GM21723 (cell line): Measurements from ENCODE around the gene SCAMP5.

Experiments
- ATAC-seq: cut with Tn5 transposase; IDR thresholded peaks from one replicate; pipeline ENCODE4 v1.9.1; 2021; ENCODE audit warnings: mild to moderate bottlenecking, moderate library complexity; ENCODE audit not compliant: unreplicated experiment

SCAMP5 gene

GRCh38 chr15:74995182-74995778 is at the start of gene SCAMP5:
Gene SCAMP5 (plus strand): TSS chr15:74995563. CDS start chr15:75011840, 16,277 bp downstream.
- peak; percentile 70 for ATAC-seq

- no peak for ATAC-seq
Observed at GRCh38 chr15:74950078-74950908, 45.1 kb upstream of the SCAMP5 start.

GRCh38 chr15:74951006-74951405 is 44.4 kb upstream of the SCAMP5 start:
- ATAC-seq, result no peak

- ATAC-seq, result no peak
Observed at GRCh38 chr15:74954515-74954914, 40.8 kb upstream of the SCAMP5 start.

DNA sequence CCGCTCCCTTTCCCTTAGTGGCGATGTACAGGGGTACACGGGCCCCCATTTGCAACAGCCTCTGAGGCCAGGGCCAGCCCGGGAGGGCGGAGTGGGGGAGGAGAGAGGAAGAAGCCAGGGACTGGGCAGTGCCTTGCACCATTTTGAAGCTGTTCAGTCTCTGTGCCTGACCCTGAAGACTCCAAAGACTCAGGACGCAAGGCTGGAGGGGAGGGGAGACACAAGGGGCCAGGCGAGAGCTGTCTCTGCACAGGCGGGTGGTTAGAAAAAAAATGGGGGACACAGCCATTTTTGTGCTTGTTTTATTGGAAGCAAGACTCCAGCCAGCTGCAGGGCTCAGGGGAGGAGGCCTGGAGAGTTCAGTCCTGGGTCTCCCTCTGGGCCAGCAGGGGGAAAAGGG is 40.3 kb upstream of the SCAMP5 start:
- no peak for ATAC-seq

GRCh38 chr15:74955796-74956647 is 39.3 kb upstream of the SCAMP5 start:
- ATAC-seq, result peak; percentile 50

DNA sequence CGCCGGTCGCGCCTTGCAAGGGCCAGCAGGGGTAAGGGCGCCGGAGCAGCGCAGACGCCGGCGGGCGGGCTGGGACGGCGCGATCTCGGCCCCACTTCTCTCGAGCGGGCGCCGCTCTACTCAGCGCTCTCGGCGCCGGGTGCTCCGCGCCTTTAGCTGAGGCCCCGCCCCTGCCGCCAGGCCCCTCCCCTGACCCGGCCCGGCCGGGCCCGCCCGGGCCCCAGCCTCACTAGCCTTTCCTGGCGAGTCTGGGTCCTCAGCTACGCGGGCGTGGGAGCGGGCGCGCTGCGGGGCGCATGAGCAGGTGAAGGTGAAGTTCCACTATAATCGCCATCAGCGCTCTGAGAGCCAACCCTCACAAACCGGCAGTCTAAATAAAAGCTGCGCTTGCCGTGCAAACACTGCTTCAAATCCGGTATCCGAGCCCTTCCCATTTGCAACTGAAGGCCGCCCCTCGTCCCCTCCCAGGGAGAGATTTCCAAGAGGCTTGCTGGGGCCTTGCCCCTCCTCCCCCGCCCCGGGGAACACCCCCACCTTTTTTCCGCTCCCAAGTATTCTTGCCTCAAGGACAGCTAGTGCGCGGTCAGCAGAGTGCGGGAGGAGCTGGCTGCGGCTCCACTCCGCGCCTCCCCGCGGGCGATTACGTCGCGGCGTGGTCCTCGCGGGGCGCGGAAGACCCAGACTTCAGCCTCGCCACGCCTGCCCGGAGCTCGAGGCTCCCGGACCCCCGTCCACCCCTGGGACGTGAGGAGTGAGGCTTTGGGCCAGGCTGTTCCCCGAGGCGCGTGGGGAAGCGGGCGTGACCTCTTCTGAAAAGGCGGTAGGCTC is 38.5 kb upstream of the SCAMP5 start, which contains the start of gene RPP25:
RPP25 (minus strand) TSS at position 125 of the 828 bp plus-strand sequence. CDS start 189 bp downstream, outside the sequence.
- ATAC-seq, result peak; percentile 79

GRCh38 chr15:74957476-74958035 is 37.8 kb upstream of the SCAMP5 start:
- ATAC-seq, result no peak

DNA sequence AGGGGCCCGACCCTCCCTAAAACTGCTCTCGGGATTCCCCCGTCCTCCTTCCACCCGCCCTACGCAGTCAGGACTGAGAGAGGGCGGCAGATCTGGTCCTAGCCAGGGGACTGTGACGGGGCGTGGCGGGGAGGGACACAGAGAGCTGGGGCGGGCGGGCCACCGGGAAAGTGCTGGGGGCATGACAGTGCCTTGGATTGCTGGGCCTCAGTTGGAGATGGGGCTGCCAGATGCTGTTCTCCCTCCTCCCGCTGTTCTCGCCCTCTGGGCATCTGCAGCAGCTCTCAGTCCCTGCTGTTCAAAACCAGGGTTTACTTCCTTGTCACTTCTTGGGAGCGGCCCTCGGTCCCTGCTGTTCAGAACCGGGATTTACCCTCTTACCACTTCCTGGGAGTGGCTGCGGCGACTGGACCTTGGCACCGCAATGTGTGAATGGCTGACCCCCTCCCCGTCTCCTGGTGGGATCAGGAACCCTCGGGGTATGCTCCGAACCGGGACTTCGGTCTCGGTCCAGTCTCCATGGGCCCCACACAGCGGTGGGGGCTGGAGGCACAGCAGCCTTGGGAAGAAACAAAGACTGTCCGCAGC is 36.9 kb upstream of the SCAMP5 start:
- no peak for ATAC-seq

GRCh38 chr15:74958908-74959585 is 36.3 kb upstream of the SCAMP5 start:
- no peak for ATAC-seq

DNA sequence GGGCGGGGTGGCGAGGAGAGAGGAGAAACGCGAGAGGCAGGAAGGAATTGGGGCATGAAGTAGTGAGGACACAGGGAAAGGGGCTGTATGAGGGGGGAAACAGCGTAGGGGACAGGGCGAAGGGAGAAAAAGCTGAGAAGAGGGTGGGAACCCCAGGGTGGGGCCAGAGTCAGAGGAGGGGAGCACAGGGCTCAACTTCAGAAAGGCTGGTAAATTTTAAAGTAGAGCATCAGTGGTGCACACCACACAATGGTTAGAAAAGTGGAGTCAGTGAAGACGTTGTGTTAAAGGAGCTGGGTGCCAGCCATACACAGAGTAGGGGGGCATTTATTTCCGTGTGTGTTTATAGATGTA is 35.8 kb upstream of the SCAMP5 start:
- ATAC-seq, result no peak

DNA sequence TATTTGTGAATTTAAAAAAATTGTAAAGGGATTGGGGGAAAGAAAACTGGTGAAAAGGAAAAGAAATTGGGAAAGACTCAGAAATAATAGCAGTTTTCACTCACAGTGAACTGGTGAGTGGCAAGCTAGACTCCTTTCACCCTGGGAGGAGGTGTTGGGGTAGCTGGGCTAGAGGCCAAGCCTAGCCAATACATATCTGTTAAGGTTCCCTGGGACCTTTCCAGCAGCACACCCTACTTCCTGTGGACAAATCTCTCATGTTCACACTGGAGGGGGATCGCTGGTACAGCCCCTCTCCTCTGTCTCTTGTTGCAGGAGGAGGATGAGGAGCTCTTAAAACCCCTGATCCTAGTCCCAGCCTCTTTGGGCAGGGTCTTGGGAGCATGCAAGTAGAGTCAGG is 35.1 kb upstream of the SCAMP5 start:
- no peak for ATAC-seq

DNA sequence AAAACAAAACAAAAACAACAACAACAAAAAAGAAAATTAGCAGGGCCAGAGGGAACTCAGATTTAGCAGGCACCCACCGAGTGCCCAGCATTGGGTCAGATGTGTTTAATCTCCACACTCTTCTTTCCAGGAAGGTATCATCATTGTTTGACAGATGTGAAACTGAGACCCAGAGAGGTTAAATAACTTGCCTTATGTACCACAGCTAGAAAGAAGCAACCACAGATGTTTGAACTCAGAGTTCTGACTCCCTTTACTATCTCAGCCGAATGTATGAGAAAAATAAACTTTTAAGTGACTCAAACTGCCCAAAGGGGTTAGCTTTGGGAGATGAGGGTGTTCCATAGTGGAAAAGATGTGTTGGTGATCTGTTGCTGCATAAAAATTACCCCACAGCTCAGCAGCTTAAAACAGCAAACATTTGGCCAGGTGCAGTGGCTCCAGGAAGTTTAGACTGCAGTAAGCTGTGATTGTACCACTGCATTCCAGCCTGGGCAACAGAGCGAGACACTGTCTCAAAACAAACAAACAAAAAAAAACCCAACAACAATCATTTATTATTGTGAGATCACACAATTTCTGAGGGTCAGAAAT is 34.3 kb upstream of the SCAMP5 start:
- ATAC-seq, result no peak

DNA sequence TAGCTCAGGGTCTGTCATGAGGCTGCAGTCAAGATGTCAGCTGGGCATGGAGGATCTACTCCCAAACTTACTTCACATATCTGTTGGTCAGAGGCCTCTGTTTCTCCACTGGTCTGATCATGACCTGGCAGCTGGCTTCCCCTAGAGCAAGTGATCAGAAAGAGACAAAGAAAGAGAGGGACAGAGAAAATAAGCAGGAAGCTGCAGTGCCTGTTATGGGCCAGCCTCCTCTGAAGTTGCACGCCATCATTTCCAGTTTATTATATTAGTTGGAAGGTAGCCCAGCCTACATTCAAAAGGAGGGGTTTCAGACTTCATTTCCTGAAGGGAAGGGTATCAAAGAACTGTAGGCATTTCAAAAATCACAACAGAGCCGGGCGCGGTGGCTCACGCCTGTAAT is 33.7 kb upstream of the SCAMP5 start:
- no peak for ATAC-seq

- ATAC-seq, result no peak
Observed at GRCh38 chr15:74962219-74962618, 33.1 kb upstream of the SCAMP5 start.

DNA sequence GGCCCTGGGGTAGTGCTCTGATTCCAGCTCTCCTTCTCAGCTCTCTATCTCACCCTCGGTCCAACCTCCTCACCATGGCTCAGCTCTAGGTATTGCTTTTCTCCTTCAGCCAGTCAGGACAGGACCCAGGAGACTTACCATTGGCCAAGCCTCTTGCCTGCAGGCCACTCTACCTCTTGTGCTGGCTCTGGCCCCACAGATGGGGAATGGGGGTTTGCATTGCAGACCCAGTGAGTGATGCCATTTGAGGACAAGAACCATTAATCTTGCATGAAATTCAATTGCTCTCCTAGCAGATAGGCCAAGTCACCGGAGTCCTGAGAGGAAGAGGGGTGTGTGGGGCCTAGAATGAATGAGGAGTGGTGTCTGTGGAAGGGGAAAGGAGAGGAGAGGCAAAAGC is 32.7 kb upstream of the SCAMP5 start:
- no peak for ATAC-seq

DNA sequence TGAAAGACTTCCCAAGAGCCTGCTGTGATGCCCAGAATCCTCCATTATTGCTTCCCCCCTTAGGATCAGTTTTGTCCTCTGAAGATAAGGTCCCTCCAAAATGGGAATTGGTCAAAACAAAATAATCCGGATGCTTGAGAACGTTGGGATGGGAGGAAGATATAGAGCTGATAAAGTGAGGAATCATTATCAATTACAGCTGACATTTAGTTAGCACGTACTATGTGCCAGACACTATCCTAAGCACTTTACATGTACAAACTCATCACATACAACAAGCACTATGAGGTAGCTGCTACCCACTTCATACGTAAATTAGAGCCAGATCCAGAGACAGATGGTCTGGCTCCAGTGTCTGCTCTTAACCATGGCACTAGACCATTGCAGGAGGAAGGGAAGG is 32.1 kb upstream of the SCAMP5 start:
- no peak for ATAC-seq

GRCh38 chr15:74964794-74965193 is 30.6 kb upstream of the SCAMP5 start:
- ATAC-seq, result no peak

DNA sequence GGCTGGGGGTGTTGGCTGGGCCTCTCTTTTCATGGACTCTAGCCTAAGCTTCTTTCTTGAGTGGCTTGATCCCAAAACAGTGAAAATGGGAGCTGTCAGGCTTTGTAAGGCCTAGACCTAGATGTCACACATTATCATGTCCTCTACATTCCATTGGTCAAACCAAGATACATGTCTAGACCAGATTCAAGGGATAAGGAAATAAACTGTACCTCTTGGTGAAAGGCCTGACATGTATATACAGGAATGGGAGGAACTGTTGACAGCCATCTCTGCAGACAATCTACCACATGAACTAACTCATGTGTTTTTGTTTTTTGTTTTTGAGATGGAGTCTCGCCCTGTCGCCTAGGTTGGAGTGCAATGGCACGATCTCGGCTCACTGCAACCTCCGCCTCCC is 27.7 kb upstream of the SCAMP5 start:
- ATAC-seq, result no peak
